H1 (cell line): ENCODE data around the gene ANKS1B. TPM values are rescaled to one million over a fixed set of nuclear protein-coding genes. Genes with fewer than 3 reads are reported as not detected.

ENCODE experiments used
- CTCF ChIA-PET: fragments of 300-600 bp; sonication (Branson Sonifier 250); formaldehyde crosslinking; loops from one replicate; lab custom pipeline; 2021; ENCODE audit not compliant: partially characterized antibody; lab: Charles Lee
- POLR2A ChIA-PET: fragments of 300-600 bp; sonication (Branson Sonifier 250); formaldehyde crosslinking; loops from one replicate; lab custom pipeline; 2021; ENCODE audit warnings: inconsistent platforms; ENCODE audit not compliant: partially characterized antibody; lab: Charles Lee
- DNase-seq, 2 experiments: peaks; one replicate each; pipeline versions ENCODE4 v3.0.0 to v3.0.0-alpha.2; 2010 to 2022; ENCODE audit warnings: low spot score in 2 of 2, low read depth in 1 of 2, mixed read lengths in 1 of 2
- FAIRE-seq: peaks from 2 replicates; lab custom pipeline; 2011; peaks lifted over from hg19 to GRCh38; lab: Jason Lieb, UNC
- H2AFZ ChIP-seq: 2 replicates; pipeline ENCODE4 v1.8.1; 2012; ENCODE audit warnings: low read length, inconsistent platforms
- H2AK5ac ChIP-seq: 2 replicates; pipeline ENCODE4 v1.6.1; 2013; ENCODE audit warnings: low read depth, low read length
- H2BK120ac ChIP-seq: replicated peaks from 2 replicates; pipeline ENCODE3; 2013; ENCODE audit warnings: low read depth, low read length, inconsistent platforms
- H2BK12ac ChIP-seq: 2 replicates; pipeline ENCODE4 v1.6.1; 2013; ENCODE audit warnings: low read depth, low read length
- H2BK15ac ChIP-seq: 2 replicates; pipeline ENCODE4 v1.6.1; 2013; ENCODE audit warnings: low read length
- H2BK20ac ChIP-seq: 2 replicates; pipeline ENCODE4 v1.6.1; 2013; ENCODE audit warnings: low read length
- H2BK5ac ChIP-seq: 2 replicates; pipeline ENCODE4 v1.6.1; 2013; ENCODE audit warnings: low read depth, low read length
- H3K14ac ChIP-seq: 2 replicates; pipeline ENCODE4 v1.6.1; 2013; ENCODE audit warnings: inconsistent platforms; ENCODE audit not compliant: insufficient read length
- H3K18ac ChIP-seq: 2 replicates; pipeline ENCODE4 v1.6.1; 2013; ENCODE audit warnings: low read length; ENCODE audit errors: extremely low read depth
- H3K23ac ChIP-seq: 2 replicates; pipeline ENCODE4 v1.6.1; 2013; ENCODE audit warnings: inconsistent platforms; ENCODE audit not compliant: insufficient read length
- H3K23me2 ChIP-seq: 2 replicates; pipeline ENCODE4 v1.6.1; 2013; ENCODE audit warnings: low read depth, low read length
- H3K27ac ChIP-seq: 2 replicates; pipeline ENCODE4 v1.6.1; 2011; ENCODE audit warnings: low read depth, low read length, inconsistent platforms
- H3K27me3 ChIP-seq, 4 experiments: replicated peaks in 1 of 4; 1 replicate in 1 of 4; 2 replicates in 3 of 4; pipeline versions ENCODE4 v1.6.1 to v1.8.1; 2011 to 2013; ENCODE audit warnings: low read length in 3 of 4, mild to moderate bottlenecking in 3 of 4, inconsistent platforms in 2 of 4, mixed read lengths in 2 of 4, moderate library complexity in 1 of 4; ENCODE audit not compliant: control insufficient read depth in 3 of 4, insufficient read depth in 3 of 4; ENCODE audit errors: extremely low read depth in 1 of 4
- H3K36me3 ChIP-seq, 4 experiments: 2 replicates each; pipeline versions ENCODE4 v1.6.1 to v1.8.1; 2011 to 2013; ENCODE audit warnings: mild to moderate bottlenecking in 4 of 4, low read length in 3 of 4, moderate library complexity in 2 of 4, control low read depth in 1 of 4, inconsistent platforms in 1 of 4; ENCODE audit not compliant: insufficient read depth in 4 of 4, control insufficient read depth in 2 of 4
- H3K4ac ChIP-seq: replicated peaks from 2 replicates; pipeline ENCODE3; 2013; ENCODE audit warnings: low read length, low read depth, mixed read lengths, inconsistent platforms; ENCODE audit not compliant: insufficient read length
- H3K4me1 ChIP-seq, 4 experiments: replicated peaks in 1 of 4; 1 replicate in 1 of 4; 2 replicates in 3 of 4; pipeline versions ENCODE4 v1.6.1 to v1.8.1; 2011 to 2013; ENCODE audit warnings: low read length in 3 of 4, inconsistent platforms in 2 of 4, mixed read lengths in 1 of 4; ENCODE audit not compliant: insufficient read depth in 4 of 4, control insufficient read depth in 3 of 4
- H3K4me2 ChIP-seq, 2 experiments: 2 replicates each; pipeline versions ENCODE4 v1.6.1 to v1.8.1; 2011 to 2013; ENCODE audit warnings: low read depth in 2 of 2, low read length in 2 of 2, control low read depth in 1 of 2, inconsistent platforms in 1 of 2, mild to moderate bottlenecking in 1 of 2; ENCODE audit not compliant: insufficient read depth in 1 of 2
- H3K4me3 ChIP-seq, 4 experiments: fragments of 200-600, 300-600 bp in 1 of 4; sonication (generic), shearing (Covaris generic), sonication (Bioruptor Twin) in 1 of 4; 2 replicates each; pipeline versions ENCODE4 v1.5.1 to v1.8.1; 2011 to 2016; ENCODE audit warnings: low read length in 4 of 4, low read depth in 3 of 4, control low read depth in 2 of 4, inconsistent platforms in 2 of 4, mild to moderate bottlenecking in 2 of 4, mixed read lengths in 1 of 4, moderate library complexity in 1 of 4; ENCODE audit not compliant: insufficient read depth in 2 of 4; ENCODE audit errors: extremely low read depth in 1 of 4
- H3K56ac ChIP-seq: replicated peaks from 2 replicates; pipeline ENCODE3; 2013; ENCODE audit warnings: low read depth, mild to moderate bottlenecking, mixed read lengths, low read length, inconsistent platforms; ENCODE audit not compliant: insufficient read length
- H3K79me1 ChIP-seq: 2 replicates; pipeline ENCODE4 v1.6.1; 2013; ENCODE audit warnings: low read depth, low read length, control low read depth
- H3K79me2 ChIP-seq, 2 experiments: 2 replicates each; pipeline versions ENCODE4 v1.6.1 to v1.8.1; 2012 to 2013; ENCODE audit warnings: low read length in 2 of 2, mild to moderate bottlenecking in 2 of 2, inconsistent platforms in 1 of 2; ENCODE audit not compliant: insufficient read depth in 2 of 2, control insufficient read depth in 1 of 2
- H3K9ac ChIP-seq, 4 experiments: replicated peaks in 1 of 4; 1 replicate in 1 of 4; 2 replicates in 3 of 4; pipeline versions ENCODE4 v1.6.1 to v1.8.1; 2011 to 2013; ENCODE audit warnings: low read depth in 3 of 4, low read length in 3 of 4, control low read depth in 2 of 4, mild to moderate bottlenecking in 2 of 4, moderate library complexity in 2 of 4, inconsistent platforms in 1 of 4; ENCODE audit errors: extremely low read depth in 1 of 4
- H3K9me3 ChIP-seq, 2 experiments: 2 replicates each; pipeline versions ENCODE4 v1.6.1 to v1.8.1; 2012 to 2013; ENCODE audit warnings: mild to moderate bottlenecking in 2 of 2, moderate library complexity in 2 of 2, control low read depth in 1 of 2, inconsistent platforms in 1 of 2, low read depth in 1 of 2, low read length in 1 of 2, mixed read lengths in 1 of 2; ENCODE audit not compliant: insufficient read depth in 2 of 2
- H4K20me1 ChIP-seq, 2 experiments: replicated peaks in 1 of 2; 2 replicates each; pipeline versions ENCODE3 to v1.8.1; 2011 to 2013; ENCODE audit warnings: inconsistent platforms in 2 of 2, low read length in 2 of 2, mild to moderate bottlenecking in 1 of 2; ENCODE audit not compliant: insufficient read depth in 2 of 2, control insufficient read depth in 1 of 2
- H4K5ac ChIP-seq: 2 replicates; pipeline ENCODE4 v1.6.1; 2013; ENCODE audit warnings: low read length, low read depth, mixed read lengths, inconsistent platforms; ENCODE audit not compliant: insufficient read length
- H4K8ac ChIP-seq: 2 replicates; pipeline ENCODE4 v1.8.0; 2013; ENCODE audit warnings: mild to moderate bottlenecking, moderate library complexity, low read length, inconsistent platforms; ENCODE audit not compliant: insufficient read depth; ENCODE audit errors: extremely low read depth
- H4K91ac ChIP-seq: replicated peaks from 2 replicates; pipeline ENCODE3; 2013; ENCODE audit warnings: low read length, mixed read lengths, inconsistent platforms; ENCODE audit not compliant: insufficient read length
- CBX5 ChIP-seq: fragments of 300-800, 300-1000 bp; sonication (generic); IDR thresholded peaks from 2 replicates; pipeline ENCODE4 v1.7.1; 2016; ENCODE audit warnings: antibody characterized with exemption, low read length, low read depth
- CTBP2 ChIP-seq: IDR thresholded peaks from 2 replicates; pipeline ENCODE4 v1.7.0; 2011; ENCODE audit warnings: borderline replicate concordance, mild to moderate bottlenecking, moderate library complexity, mixed read lengths, low read length; ENCODE audit not compliant: insufficient read depth, insufficient read length
- SIN3A ChIP-seq, 2 experiments: IDR thresholded peaks in 1 of 2; conservative IDR thresholded peaks in 1 of 2; 2 replicates each; pipeline ENCODE4 v1.6.1; 2011 to 2012; ENCODE audit warnings: low read length in 2 of 2, improper control_type of control experiment in 1 of 2, low read depth in 1 of 2, mild to moderate bottlenecking in 1 of 2
- WGBS, 2 experiments: shearing (Covaris generic) in 1 of 2; methylation state at CpG; one replicate each; pipeline versions ENCODE4 v1.1.6 to v1.1.7; 2013 to 2015; ENCODE audit warnings: low lambda C conversion rate in 2 of 2, mixed read lengths in 2 of 2, inconsistent platforms in 1 of 2, low coverage in 1 of 2, missing lambda C conversion rate in 1 of 2; ENCODE audit not compliant: insufficient replicate concordance in 2 of 2, insufficient coverage in 1 of 2, insufficient read length in 1 of 2; ENCODE audit errors: extremely low coverage in 1 of 2, missing lambda C conversion rate in 1 of 2; 5-methylcytosine and 5-hydroxymethylcytosine counted together
- polyA plus RNA-seq, 7 experiments: library from polyadenylated mRNA; depleted of rRNA in 3 of 7; stranded (reverse) in 5 of 7; unstranded in 2 of 7; fragments of >200 nt in 5 of 7; fragments of 200-250 nt in 2 of 7; gene quantifications; 1 replicate in 5 of 7; 2 replicates in 1 of 7; 4 replicates in 1 of 7; pipeline versions ENCODE4 v1.2.1 to v1.2.3, GENCODE V29; 2011 to 2013; ENCODE audit warnings: missing spikeins in 2 of 7, mixed read lengths in 2 of 7
- total RNA-seq: library from RNA; stranded (reverse); fragmentation: NEBNext Ultra II Directional; extraction: Animal tissue kit (Norgen Biotek cat#: 25700); gene quantifications from 2 replicates; pipeline ENCODE4 v1.2.1, GENCODE V29; 2021

Gene ANKS1B
- total and polyA plus RNA-seq, 2 of the 8 experiments (the other 6 are each of a cell fraction or from before 2014, with no cell fraction given): 2.7 to 6.1 TPM

GRCh38 chr12:99911081-99911480, 73.7 kb downstream of the ANKS1B start:
- no peaks in the 10 kb centered on the region for H4K20me1 ChIP-seq
- ChIA-PET CTCF (interaction anchor here (1.1 to 1.3 kb wide), 2 partner anchors 9 kb away, joined by 3 to 7 read pairs; no protein-coding TSS in a partner anchor), POLR2A (no interaction called here)
- H3K9me3 ChIP-seq: no peaks in the 10 kb centered on the region
- no peak overlapping the region for H3K4me2 ChIP-seq
- no peak overlapping the region for H2BK12ac ChIP-seq
- H3K79me1 ChIP-seq: no peaks in the 10 kb centered on the region
- H3K9ac ChIP-seq: no peak overlapping the region
- no peak overlapping the region for H4K5ac ChIP-seq
- H3K4ac ChIP-seq: no peak overlapping the region
- H3K79me2 ChIP-seq: no peaks in the 10 kb centered on the region
- FAIRE-seq: no peak
- no peak overlapping the region for H2AFZ ChIP-seq
- H3K27ac ChIP-seq: no peak overlapping the region
- no peak overlapping the region for H2AK5ac ChIP-seq
- no peak overlapping the region for H2BK5ac ChIP-seq
- H3K14ac ChIP-seq: no peak overlapping the region
- H3K27me3 ChIP-seq: no peaks in the 10 kb centered on the region
- H3K23ac ChIP-seq: no peak overlapping the region
- no peaks in the 10 kb centered on the region for H3K4me1 ChIP-seq
- 95% methylated on average over 3 of the region's 3 CpGs; no CpG with 5 or more reads in 1 of the 2 experiments for WGBS, 2 experiments
- peaks cover 3% of the 10 kb centered on the region; the same call in 1 of the 2 replicates for H3K23me2 ChIP-seq
- H3K36me3 ChIP-seq: no peaks in the 10 kb centered on the region
- H2BK20ac ChIP-seq: no peak overlapping the region
- no peak overlapping the region for H2BK120ac ChIP-seq
- no peak overlapping the region for H3K56ac ChIP-seq
- no peak overlapping the region for H4K8ac ChIP-seq
- no peak for DNase-seq
- H4K91ac ChIP-seq: no peak overlapping the region
- no peak overlapping the region for H3K18ac ChIP-seq
- H3K4me3 ChIP-seq: no peak overlapping the region
- no peak overlapping the region for H2BK15ac ChIP-seq
- TF ChIP-seq SIN3A (conservative IDR thresholded peaks at IDR 0.05 in 1 of 2, IDR thresholded peaks at IDR 0.05 in 1 of 2; ENCODE audit: low read depth in 1 of 2, low read length in 2 of 2) (no peak), CTBP2 (no peak), CBX5 (no peak)
